MM.1S (cell line): ENCODE measurements around the gene GFRA1.

ENCODE experiments used
- EZH2 ChIP-seq: fragments of 300-600 bp; sonication (generic); optimal IDR thresholded peaks from 2 replicates; pipeline ENCODE3; 2017; ENCODE audit warnings: low read depth, mild to moderate bottlenecking, antibody characterized with exemption, low read length, mixed read lengths
- EZH2phosphoT487 ChIP-seq: fragments of 300-600 bp; sonication (generic); IDR thresholded peaks from 2 replicates; pipeline ENCODE4 v1.6.1; 2018; ENCODE audit warnings: antibody characterized with exemption, low read length
- TF ChIP-seq, protein P1 (sequence below): fragments of 300-600 bp; sonication (generic); IDR thresholded peaks from 2 replicates; pipeline ENCODE4 v1.5.1; 2016; ENCODE audit warnings: antibody characterized with exemption, low read length, mixed read lengths

DNA sequence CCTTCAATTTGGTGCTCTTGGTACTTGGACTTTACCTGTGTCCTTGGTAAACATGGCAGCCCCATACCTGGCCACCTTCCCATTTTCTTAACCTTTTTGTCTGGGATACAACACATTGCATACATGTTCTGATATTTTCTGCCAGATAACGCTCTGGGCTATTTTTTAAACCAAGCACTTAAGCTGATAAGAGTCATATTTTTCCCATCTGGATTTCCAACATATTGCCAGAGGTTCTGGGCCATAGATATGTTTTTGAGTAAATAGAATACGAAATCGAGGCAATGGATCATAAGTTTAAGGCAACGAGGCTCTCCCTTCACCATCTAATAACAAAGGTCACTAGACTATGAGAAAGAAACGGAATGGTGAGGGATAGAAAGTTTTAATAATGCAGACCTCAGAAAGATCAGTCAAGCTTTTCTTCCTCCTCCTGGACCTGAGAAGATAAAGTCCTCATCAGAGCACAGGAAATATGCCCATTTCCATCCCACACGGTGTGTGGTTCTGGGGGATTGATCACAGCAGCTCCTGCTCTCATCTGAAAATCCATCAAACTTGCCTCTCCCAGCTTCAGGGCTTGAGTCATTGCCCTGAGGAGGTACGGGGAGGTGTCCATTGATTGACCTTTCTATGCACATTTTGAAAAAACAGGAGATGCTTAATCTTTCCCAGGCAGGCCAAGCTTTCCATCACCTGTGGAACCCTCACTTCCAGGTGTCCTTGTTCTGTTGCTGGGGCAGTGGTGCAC lies 257.2 kb downstream of the GFRA1 start:
- TF ChIP-seq, protein P1, sequence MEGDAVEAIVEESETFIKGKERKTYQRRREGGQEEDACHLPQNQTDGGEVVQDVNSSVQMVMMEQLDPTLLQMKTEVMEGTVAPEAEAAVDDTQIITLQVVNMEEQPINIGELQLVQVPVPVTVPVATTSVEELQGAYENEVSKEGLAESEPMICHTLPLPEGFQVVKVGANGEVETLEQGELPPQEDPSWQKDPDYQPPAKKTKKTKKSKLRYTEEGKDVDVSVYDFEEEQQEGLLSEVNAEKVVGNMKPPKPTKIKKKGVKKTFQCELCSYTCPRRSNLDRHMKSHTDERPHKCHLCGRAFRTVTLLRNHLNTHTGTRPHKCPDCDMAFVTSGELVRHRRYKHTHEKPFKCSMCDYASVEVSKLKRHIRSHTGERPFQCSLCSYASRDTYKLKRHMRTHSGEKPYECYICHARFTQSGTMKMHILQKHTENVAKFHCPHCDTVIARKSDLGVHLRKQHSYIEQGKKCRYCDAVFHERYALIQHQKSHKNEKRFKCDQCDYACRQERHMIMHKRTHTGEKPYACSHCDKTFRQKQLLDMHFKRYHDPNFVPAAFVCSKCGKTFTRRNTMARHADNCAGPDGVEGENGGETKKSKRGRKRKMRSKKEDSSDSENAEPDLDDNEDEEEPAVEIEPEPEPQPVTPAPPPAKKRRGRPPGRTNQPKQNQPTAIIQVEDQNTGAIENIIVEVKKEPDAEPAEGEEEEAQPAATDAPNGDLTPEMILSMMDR = no peak
- TF ChIP-seq EZH2 (no peak), EZH2phosphoT487 (no peak)
